ENCODE measurements around the gene SEPTIN8. TPM values are rescaled to one million over a fixed set of nuclear protein-coding genes. Genes with fewer than 3 reads are reported as not detected.

The SEPTIN8 gene
- polyA plus RNA-seq, 1 of the 3 experiments (the other 2 are of a cell fraction) = 54.9 TPM

- 0 out of 2 replicates have a peak overlapping the region, but pooled peaks have one; percentile 71 for H2AFZ ChIP-seq (ENCODE audit: low read depth)
Measured at GRCh38 chr5:132776938-132777208, 166 bp downstream of the SEPTIN8 start.

More at GRCh38 chr5:132776938-132777208, 166 bp downstream of the SEPTIN8 start:
- H3K4me1 ChIP-seq (ENCODE audit: control insufficient read depth in 1 of 2, insufficient read depth in 2 of 2, low read depth in 1 of 2, low read length in 1 of 2) = peaks cover 13 to 48% of the 10 kb centered on the region in 2 experiments; a peak in 2 of 4 replicates
- H3K27me3 ChIP-seq (ENCODE audit: insufficient read depth) = no peaks in the 10 kb centered on the region
- CTCF ChIA-PET = interaction anchor here (1.7 to 1.8 kb wide), 2 partner anchors 10 to 43 kb away, joined by 5 to 11 read pairs; no protein-coding TSS in a partner anchor
- WGBS (ENCODE audit: low lambda C conversion rate) = 0% methylated on average over 8 of the region's 40 CpGs
- H4K20me1 ChIP-seq (ENCODE audit: insufficient read depth) = no peaks in the 10 kb centered on the region
- H3F3A ChIP-seq (replicated peaks; ENCODE audit: insufficient read depth) = peaks cover 5% of the 10 kb centered on the region
- POLR2A ChIA-PET = no interaction called here
- peak overlapping the region; percentile 63 for H3K9ac ChIP-seq
- H3K9me2 ChIP-seq = no peaks in the 10 kb centered on the region
- peak overlapping the region; percentile 96 for H3K4me2 ChIP-seq
- TF ChIP-seq MAX (IDR thresholded peaks at IDR 0.05; ENCODE audit: low read depth) = no peak
- no peak for TF ChIP-seq MEF2A (IDR thresholded peaks at IDR 0.05; ENCODE audit: borderline replicate concordance, low read depth)
- TF ChIP-seq, protein P1, sequence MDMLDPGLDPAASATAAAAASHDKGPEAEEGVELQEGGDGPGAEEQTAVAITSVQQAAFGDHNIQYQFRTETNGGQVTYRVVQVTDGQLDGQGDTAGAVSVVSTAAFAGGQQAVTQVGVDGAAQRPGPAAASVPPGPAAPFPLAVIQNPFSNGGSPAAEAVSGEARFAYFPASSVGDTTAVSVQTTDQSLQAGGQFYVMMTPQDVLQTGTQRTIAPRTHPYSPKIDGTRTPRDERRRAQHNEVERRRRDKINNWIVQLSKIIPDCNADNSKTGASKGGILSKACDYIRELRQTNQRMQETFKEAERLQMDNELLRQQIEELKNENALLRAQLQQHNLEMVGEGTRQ (IDR thresholded peaks at IDR 0.05; ENCODE audit: borderline replicate concordance, low read depth, low read length) = no peak
- TF ChIP-seq GABPA (IDR thresholded peaks at IDR 0.05; ENCODE audit: low read depth) = no peak
- TF ChIP-seq JUND (IDR thresholded peaks at IDR 0.05) = no peak
- no peak for TF ChIP-seq TCF12 (IDR thresholded peaks at IDR 0.05)
- TF ChIP-seq ZBTB33 (IDR thresholded peaks at IDR 0.05; ENCODE audit: borderline replicate concordance, low read depth) = no peak
- no peak for TF ChIP-seq POLR2AphosphoS5 (IDR thresholded peaks at IDR 0.05; ENCODE audit: low read depth, low read length)
- TF ChIP-seq, protein P2, sequence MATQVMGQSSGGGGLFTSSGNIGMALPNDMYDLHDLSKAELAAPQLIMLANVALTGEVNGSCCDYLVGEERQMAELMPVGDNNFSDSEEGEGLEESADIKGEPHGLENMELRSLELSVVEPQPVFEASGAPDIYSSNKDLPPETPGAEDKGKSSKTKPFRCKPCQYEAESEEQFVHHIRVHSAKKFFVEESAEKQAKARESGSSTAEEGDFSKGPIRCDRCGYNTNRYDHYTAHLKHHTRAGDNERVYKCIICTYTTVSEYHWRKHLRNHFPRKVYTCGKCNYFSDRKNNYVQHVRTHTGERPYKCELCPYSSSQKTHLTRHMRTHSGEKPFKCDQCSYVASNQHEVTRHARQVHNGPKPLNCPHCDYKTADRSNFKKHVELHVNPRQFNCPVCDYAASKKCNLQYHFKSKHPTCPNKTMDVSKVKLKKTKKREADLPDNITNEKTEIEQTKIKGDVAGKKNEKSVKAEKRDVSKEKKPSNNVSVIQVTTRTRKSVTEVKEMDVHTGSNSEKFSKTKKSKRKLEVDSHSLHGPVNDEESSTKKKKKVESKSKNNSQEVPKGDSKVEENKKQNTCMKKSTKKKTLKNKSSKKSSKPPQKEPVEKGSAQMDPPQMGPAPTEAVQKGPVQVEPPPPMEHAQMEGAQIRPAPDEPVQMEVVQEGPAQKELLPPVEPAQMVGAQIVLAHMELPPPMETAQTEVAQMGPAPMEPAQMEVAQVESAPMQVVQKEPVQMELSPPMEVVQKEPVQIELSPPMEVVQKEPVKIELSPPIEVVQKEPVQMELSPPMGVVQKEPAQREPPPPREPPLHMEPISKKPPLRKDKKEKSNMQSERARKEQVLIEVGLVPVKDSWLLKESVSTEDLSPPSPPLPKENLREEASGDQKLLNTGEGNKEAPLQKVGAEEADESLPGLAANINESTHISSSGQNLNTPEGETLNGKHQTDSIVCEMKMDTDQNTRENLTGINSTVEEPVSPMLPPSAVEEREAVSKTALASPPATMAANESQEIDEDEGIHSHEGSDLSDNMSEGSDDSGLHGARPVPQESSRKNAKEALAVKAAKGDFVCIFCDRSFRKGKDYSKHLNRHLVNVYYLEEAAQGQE (IDR thresholded peaks at IDR 0.05; ENCODE audit: low read depth, low read length) = no peak
- no peak for TF ChIP-seq MXI1 (IDR thresholded peaks at IDR 0.05; ENCODE audit: low read depth, low read length)
- TF ChIP-seq, protein P3, sequence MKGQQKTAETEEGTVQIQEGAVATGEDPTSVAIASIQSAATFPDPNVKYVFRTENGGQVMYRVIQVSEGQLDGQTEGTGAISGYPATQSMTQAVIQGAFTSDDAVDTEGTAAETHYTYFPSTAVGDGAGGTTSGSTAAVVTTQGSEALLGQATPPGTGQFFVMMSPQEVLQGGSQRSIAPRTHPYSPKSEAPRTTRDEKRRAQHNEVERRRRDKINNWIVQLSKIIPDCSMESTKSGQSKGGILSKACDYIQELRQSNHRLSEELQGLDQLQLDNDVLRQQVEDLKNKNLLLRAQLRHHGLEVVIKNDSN (IDR thresholded peaks at IDR 0.05; ENCODE audit: borderline replicate concordance, low read depth) = no peak
- TF ChIP-seq SIN3A (IDR thresholded peaks at IDR 0.05; ENCODE audit: borderline replicate concordance, low read depth, low read length) = no peak
- TF ChIP-seq NFIC (IDR thresholded peaks at IDR 0.05; ENCODE audit: borderline replicate concordance) = no peak
- TF ChIP-seq TEAD4 (IDR thresholded peaks at IDR 0.05; ENCODE audit: borderline replicate concordance, insufficient read depth) = no peak
- no peak for TF ChIP-seq FOSL2 (IDR thresholded peaks at IDR 0.05; ENCODE audit: borderline replicate concordance, low read depth)
- no peak for TF ChIP-seq TAF1 (IDR thresholded peaks at IDR 0.05; ENCODE audit: borderline replicate concordance, low read depth, low read length)
- no peak for TF ChIP-seq CHD2 (IDR thresholded peaks at IDR 0.05; ENCODE audit: low read length, partially characterized antibody)
- H3K36me3 ChIP-seq (replicated peaks in 1 of 2; ENCODE audit: control insufficient read depth in 1 of 2, insufficient read depth in 2 of 2, low read length in 1 of 2) = no peaks in the 10 kb centered on the region
- no peaks in the 10 kb centered on the region for H3K9me3 ChIP-seq
- no peak overlapping the region; a peak in 1 of 4 replicates for H3K27ac ChIP-seq (ENCODE audit: low read depth in 2 of 2, low read length in 1 of 2)
- DNase-seq = no peak
- H3K4me3 ChIP-seq (ENCODE audit: low read depth in 2 of 2, low read length in 1 of 2) = peak overlapping the region; percentile 75 to 85
- peaks cover 47% of the 10 kb centered on the region for H3K79me2 ChIP-seq (ENCODE audit: insufficient read depth)
